ENCODE data around the gene FBF1.

DNA sequence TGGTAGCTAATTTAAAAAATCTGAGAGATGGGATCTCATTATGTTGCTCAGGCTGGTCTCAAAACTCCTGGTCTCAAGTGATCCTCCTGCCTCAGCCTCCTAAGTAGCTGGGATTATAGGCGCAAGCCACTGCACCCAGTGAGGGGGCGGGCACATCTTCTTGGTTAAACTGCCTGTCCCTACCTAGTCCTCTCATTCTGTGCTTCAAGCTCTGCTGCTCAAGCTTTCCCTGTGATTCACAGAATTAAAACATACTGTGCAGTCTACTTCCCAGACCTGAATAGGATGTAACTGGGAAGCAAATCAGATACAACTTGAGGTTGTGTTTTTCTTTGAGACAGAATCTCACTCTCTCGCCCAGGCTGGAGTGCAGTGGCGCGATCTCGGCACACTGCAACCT is 38.4 kb downstream of the FBF1 start:
- TF ChIP-seq, protein P1, sequence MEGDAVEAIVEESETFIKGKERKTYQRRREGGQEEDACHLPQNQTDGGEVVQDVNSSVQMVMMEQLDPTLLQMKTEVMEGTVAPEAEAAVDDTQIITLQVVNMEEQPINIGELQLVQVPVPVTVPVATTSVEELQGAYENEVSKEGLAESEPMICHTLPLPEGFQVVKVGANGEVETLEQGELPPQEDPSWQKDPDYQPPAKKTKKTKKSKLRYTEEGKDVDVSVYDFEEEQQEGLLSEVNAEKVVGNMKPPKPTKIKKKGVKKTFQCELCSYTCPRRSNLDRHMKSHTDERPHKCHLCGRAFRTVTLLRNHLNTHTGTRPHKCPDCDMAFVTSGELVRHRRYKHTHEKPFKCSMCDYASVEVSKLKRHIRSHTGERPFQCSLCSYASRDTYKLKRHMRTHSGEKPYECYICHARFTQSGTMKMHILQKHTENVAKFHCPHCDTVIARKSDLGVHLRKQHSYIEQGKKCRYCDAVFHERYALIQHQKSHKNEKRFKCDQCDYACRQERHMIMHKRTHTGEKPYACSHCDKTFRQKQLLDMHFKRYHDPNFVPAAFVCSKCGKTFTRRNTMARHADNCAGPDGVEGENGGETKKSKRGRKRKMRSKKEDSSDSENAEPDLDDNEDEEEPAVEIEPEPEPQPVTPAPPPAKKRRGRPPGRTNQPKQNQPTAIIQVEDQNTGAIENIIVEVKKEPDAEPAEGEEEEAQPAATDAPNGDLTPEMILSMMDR (IDR thresholded peaks at IDR 0.05; ENCODE audit: poor library complexity, severe bottlenecking): no peak
- TF ChIP-seq POLR2AphosphoS5 (IDR thresholded peaks at IDR 0.05) (no peak), REST (IDR thresholded peaks at IDR 0.05; ENCODE audit: borderline replicate concordance) (no peak), SMC3 (conservative IDR thresholded peaks at IDR 0.05; ENCODE audit: poor library complexity) (no peak), TAF1 (IDR thresholded peaks at IDR 0.05; ENCODE audit: low read depth) (no peak)
